HG03097 (cell line): Measurements from ENCODE around the gene BLCAP.
"Not testable (repeated sequence)": the region's sequence is repeated elsewhere in the genome, so short reads cannot be mapped to it uniquely, and the experiment has no call there.

Experiments
- ATAC-seq: cut with Tn5 transposase; IDR thresholded peaks from one replicate; pipeline ENCODE4 v1.9.1; 2021; ENCODE audit not compliant: unreplicated experiment, low FRiP score

BLCAP gene

DNA sequence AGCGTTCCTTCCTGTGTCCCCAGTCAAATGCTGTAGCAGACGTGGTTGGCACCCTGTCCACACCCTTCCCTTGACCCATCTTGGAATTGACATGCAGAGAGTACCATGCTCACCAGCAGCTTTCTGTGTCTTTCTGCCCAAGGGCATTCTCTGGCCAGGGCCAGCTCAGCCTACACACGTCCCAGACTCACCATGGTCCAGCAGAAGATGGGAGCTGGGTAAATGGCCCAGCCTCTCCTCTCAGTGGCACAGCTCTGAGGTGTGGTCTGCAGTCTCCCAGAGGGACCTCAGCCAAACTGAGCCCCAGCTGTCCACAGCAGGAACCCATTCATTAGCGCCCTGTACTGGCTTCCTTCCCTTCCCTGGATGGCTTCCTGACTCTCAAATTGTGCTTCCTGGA is 31.1 kb upstream of the BLCAP start:
- no peak for ATAC-seq

DNA sequence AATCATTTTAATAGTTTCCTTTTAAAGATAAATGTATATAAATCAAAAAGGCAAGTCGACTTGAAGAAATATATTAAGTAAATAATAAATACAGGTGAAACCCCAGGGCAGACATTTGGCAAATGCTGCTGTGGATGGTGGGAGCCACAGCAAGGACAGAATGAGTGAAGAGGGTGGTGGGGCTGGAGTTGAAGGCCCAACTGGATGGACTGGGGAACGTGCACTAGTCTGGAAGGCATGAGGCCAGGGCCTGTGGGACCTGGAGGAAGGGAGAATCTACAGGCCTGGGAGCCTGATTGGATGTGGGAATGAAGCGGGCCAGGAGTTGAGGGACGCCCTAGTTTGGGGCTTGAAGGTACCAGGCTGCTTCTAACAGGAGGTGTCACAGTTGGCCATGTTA is 30.6 kb upstream of the BLCAP start:
- no peak for ATAC-seq

- ATAC-seq, result no peak
These were observed 28.9 kb upstream of the BLCAP start for GRCh38 chr20:37556538-37556937.

DNA sequence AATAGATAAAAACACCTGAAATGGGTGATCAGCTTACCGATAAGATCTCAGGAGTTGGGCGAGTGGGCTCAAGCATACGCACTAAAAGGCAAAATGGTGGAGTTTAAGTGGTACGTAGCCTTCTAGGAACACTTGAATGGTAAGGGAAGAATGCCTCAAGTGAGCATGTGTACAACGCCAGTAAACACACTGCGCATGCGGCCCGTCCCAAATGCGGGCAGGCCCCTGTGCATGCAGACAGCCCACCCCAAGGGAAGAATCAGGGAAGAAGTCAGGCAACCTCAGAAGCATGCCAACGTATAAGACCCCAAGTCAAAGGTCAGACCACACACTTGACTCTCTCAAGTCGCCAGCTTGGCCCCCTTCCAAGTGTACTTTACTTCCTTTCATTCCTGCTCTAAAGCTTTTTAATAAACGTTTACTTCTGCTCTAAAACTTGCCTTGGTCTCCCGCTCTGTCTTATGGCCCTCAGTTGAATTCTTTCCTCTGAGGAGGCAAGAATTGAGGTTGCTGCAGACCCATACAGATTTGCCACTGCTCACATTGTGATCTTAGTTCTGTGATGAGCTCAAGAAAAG is 27.1 kb upstream of the BLCAP start:
- not testable (repeated sequence) for ATAC-seq

DNA sequence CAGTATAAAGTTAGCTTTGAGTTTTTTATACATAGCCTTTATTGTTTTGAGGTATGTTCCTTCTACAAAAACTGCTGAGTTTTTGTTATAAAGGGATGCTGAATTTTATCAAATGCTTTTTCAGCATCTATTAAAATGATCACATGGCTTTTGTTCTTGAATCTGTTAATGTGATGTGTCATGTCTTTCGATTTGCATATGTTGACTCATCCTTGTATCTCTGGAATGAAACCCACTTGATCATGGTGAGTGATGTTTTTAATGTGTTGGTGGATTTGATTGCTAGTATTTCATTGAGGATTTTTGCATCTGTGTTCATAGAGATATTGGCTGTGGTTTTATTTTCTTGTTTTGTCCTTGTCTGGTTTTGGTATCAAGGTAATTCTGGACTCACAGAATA is 24.7 kb upstream of the BLCAP start:
- ATAC-seq, result no peak

GRCh38 chr20:37551660-37552059 is 24.0 kb upstream of the BLCAP start:
- not testable (repeated sequence) for ATAC-seq

DNA sequence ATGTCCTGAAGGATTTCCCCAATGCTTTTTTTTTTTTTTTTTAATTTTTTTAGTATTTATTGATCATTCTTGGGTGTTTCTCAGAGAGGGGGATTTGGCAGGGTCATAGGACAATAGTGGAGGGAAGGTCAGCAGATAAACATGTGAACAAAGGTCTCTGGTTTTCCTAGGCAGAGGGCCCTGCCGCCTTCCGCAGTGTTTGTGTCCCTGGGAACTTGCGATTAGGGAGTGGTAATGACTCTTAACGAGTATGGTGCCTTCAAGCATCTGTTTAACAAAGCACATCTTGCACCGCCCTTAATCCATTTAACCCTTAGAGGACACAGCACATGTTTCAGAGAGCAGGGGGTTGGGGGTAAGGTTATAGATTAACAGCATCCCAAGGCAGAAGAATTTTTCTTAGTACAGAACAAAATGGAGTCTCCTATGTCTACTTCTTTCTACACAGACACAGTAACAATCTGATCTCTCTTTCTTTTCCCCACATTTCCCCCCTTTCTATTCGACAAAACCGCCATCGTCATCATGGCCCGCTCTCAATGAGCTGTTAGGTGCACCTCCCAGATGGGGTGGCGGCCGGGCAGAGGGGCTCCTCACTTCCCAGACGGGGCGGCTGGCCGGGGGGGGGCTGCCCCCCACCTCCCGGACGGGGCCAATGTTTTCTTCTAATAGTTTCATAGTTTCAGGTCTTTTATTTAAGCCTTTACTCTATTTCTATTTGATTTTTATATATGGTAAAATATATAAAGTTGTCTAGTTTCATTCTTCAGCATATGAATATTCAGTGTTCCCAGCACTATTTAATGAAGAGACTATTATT is 22.6 kb upstream of the BLCAP start:
- ATAC-seq, result not testable (repeated sequence)

DNA sequence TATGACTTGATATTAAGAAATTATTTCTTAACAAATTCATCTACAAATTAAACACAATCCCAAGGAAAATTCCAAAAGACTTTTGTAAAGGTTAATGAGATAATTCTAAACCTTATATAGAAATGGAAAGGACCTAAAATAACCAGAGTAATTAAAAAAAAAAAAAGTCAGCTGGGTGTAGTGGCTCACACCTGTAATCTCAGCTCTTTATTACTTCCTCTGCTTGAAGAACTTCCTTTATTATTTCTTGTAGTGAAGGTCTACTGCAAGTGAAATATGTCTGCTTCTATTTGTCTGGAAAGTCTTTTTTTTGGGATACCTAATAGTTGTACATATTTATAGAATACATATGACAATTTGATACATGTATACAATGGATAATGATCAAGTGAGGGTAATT is 20.2 kb upstream of the BLCAP start:
- no peak for ATAC-seq

- ATAC-seq, result no peak
These were observed 17.8 kb upstream of the BLCAP start for GRCh38 chr20:37545516-37545915.

- no peak for ATAC-seq
These were observed 16.7 kb upstream of the BLCAP start for GRCh38 chr20:37544386-37544785.

- no peak for ATAC-seq
These were observed 16.2 kb upstream of the BLCAP start for GRCh38 chr20:37543828-37544227.

- ATAC-seq, result no peak
These were observed 14.6 kb upstream of the BLCAP start for GRCh38 chr20:37542281-37542680.

- ATAC-seq, result no peak
These were observed 13.7 kb upstream of the BLCAP start for GRCh38 chr20:37541326-37541725.

DNA sequence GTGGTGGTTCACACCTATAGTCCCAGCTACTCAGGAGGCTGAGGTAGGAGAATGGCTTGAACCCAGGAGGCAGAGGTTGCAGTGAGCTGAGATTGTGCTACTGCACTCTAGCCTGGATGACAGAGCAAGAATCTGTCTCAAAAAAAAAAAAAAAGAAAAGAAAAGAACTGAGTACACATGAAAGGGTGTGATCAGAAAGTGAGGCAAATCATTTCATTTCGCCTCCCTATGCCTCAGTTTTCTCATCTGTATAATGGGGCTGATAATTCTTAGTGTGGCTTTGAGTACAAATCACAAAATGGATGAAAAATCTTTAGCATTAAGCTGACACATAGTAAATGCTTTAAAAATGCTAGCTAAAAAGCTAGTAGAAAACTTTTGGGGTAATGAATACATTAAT is 13.2 kb upstream of the BLCAP start:
- not testable (repeated sequence) for ATAC-seq

GRCh38 chr20:37540001-37540400 is 12.3 kb upstream of the BLCAP start:
- ATAC-seq, result no peak

DNA sequence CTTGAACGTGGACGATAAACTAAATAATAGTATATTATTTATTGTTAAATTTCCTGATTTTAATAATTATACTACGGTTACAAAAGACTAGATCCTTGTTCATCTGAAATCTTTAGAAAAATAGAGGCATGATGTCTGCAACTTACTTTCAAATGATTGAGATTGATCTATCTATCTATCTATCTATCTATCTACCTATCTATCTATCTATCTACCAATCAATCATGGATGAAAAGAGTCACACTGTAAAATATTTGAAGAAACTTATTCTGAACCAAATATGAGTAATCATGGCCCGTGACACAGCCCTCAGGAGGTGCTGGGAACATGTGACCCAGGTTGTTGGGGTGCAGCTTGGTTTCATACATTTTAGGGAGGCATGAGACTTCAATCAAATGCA is 11.7 kb upstream of the BLCAP start:
- no peak for ATAC-seq

- ATAC-seq, result no peak
These were observed 10.3 kb upstream of the BLCAP start for GRCh38 chr20:37538003-37538402.

GRCh38 chr20:37537505-37537904 is 9.8 kb upstream of the BLCAP start:
- no peak for ATAC-seq

DNA sequence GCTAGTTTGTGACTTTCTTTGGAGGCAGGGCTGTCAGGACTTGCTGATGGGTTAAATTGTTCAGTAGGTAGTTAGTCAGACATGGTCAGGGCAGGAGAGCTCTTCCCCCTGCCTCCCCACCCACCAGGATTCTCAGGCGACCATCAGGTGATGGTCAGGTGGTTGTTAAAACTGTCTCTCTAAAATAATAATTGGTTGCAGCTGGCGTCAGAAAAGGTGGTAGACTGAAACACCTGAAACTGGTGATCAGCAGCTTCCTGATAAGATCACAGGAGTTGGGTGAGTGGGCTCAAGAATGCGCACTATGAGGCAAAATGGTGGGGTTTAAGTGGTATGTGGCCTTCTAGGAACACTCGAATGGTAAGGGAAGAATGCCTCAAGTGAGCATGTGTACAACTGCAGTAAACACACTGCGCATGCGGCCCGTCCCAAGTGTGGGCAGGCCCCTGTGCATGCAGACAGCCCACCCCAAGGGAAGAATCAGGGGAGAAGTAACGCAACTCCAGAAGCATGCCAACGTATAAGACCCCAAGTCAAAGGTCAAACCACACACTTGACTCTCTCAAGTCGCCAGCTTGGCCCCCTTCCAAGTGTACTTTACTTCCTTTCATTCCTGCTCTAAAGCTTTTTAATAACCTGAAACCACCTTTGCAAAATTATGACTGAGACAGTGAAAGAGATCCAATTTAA is 7.9 kb upstream of the BLCAP start:
- no peak for ATAC-seq

GRCh38 chr20:37534401-37535157 is 6.9 kb upstream of the BLCAP start:
- ATAC-seq, result peak; percentile 76

GRCh38 chr20:37533154-37533715 is 5.6 kb upstream of the BLCAP start:
- ATAC-seq, result no peak
